Islet of Langerhans (tissue), 1 donor: ENCODE measurements around the gene IL1R2.
A peak's percentile ranks its signal among the peaks of the same experiment; 100 is the strongest.

Experiments used
- FAIRE-seq: peaks from one replicate; lab custom pipeline; 2011; peaks lifted over from hg19 to GRCh38; lab: Jason Lieb, UNC

IL1R2 gene

DNA sequence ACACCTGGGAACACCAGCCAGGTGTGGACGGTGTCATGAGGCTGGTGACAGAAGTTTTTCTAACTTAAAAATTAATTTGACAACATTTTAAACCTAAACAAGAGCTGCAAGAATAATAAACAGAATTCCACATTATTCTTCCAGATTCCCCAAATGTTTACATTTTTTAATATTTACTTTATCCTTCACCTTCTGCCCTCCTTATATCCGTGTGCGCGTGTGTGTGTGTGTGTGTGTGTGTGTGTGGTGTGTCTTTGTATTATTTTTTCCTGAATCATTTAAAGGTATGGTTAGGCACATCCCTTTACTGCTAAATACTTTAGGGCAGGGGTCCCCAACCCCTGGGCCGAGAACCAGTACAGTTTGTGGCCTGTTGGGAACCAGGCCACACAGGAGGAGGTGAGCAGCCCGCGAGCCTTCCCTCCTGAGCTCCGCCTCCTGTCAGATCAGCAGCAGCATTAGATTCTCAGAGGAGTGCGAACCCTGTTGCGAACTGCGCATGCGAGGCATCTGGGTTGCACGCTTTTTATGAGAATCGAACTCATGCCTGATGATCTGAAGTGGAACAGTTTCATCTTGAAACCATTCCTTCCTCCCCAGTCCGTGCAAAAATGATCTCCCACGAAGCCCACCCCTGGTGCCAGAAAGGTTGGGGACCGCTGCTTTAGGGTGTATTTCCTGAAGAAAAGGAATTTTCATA, 16.4 kb upstream of the IL1R2 start:
- no peak for FAIRE-seq

DNA sequence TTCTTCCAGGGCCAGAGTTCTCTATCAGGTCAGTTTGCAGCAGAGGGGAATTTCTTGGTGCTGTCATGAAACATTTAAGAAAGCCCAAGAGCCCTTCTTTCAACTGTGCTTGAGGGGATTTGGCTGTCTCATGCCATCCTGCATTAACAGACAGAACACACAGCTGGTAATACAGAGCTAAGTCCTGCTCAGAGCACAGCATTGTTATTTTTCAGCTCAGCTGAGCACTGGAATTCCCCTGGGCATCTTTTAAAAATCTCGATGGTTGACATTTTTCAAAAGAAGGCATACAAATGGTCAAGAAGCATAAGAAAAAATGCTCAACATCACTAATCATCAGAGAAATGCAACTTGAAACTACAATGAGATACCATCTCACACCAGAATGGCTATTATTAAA, 14.9 kb upstream of the IL1R2 start:
- FAIRE-seq = no peak

DNA sequence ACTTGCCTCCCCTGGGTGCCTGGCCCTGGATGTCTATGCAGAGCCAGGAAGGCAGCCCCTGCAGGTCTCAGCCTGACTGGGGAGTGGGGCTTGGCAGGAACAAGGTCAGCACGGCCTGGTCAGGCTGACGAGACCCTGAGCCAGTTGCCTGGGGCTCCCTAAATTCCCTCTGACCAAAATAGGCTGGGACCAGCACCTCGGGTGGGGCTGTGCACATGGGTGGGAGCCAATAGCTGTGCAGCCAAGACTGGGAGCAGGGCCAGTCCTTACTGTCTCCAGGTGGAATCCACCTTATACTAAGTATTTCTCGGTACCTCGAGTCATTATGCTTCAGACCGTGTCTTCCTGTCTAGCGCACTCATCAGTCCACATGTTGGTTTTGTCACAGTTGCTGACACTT, 11.4 kb upstream of the IL1R2 start:
- FAIRE-seq = no peak

DNA sequence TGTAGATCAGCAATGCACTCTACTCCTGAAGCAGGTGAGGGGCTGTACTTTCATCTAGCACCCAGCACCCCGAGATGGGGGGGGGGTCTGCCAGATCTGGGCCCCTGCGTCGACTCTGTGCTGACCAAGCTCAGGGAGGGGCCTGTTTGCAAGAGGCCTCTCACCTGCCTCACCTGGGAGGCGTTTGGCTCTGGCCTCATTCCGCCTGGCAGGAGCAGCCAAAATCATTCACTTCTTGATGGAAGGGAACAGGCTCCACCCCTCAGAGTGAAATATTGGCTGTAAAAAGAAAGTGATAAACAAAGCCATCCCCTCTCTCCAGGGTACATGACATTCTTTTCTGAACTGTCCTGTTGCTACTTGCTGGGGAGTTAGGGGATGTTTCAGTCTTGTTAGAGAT, 10.7 kb upstream of the IL1R2 start:
- no peak for FAIRE-seq

DNA sequence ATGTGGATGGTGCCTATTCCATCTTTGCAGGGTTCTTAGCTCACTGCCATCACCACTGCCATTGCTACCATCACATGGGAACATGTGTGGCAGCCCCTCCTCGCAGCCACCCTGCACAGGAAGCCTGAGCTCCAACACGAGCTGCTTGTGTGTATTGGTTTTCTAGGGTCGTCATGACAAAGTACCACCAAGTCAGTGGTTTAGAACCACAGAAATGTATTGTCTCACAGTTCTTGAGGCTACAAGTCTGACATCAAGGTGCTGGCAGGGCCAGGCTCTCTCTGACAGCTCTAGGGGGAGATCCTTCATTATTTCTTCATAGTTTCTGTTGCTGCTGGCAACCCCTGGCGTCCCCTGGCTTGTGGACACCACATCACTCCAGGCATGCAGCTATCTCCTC, 10.3 kb upstream of the IL1R2 start:
- FAIRE-seq = no peak

DNA sequence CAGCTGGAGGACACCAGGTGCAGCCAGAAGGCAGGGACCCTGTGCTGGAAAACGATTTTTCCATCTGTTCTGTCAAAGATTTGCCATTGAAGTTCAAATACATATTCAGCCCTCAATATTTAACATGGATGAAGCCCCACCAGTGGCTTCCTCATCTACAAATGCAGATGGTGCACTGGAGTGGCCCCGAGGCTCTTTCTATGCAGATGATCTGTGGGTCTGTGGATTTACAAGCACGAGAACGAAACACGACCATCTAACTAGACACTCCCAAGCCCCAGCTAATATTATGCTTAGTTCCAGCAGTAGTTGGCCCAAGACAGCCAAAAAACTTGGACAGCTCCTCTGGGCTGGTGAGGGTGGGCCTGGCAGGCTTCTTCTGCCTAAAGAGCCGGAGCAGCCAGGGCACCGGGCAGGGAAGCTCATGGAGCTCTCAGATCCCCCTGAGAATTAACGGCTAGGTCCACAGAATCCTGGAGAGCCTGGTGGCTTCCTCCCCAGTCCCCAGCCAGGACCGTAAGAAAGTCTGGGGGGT, 9.2 kb upstream of the IL1R2 start:
- FAIRE-seq = no peak

DNA sequence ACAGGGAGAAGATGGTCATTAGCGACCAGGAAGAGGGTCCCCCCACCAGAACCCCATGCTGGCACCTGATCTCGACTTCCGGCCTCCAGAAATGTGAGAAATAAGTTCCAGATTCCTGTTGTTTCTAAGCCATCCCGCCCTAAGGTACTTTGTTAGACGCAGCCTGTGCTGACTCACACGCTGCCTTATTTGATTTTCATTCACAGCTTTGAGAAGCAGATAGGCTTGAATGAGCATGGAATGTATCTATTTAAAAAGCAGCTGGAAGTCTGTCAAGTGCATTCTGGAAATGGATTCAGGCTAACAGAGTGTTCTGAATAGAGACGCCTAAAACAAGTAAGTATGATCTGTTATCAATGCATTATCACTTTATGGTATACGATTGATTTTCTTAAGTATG, 8.3 kb upstream of the IL1R2 start:
- peak; percentile 27 for FAIRE-seq

DNA sequence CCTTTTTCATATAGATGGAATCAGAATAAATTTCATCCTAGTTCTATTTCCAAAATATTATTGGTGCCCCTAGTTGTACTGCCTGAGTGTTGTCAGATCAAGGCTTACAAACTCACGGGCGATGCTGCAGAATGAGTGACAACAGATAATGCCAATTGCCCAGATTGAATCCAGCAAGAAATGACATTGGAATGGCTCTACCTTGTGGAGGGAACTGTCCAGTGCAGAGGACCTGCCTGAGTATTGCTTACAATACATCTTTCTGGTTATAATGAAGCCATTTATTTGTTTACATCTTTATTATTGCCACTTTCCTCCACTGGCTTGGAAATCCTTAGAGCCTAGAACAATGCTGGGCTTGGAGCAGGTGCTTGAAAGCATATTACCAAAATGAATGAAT, 7.8 kb upstream of the IL1R2 start:
- FAIRE-seq = no peak

DNA sequence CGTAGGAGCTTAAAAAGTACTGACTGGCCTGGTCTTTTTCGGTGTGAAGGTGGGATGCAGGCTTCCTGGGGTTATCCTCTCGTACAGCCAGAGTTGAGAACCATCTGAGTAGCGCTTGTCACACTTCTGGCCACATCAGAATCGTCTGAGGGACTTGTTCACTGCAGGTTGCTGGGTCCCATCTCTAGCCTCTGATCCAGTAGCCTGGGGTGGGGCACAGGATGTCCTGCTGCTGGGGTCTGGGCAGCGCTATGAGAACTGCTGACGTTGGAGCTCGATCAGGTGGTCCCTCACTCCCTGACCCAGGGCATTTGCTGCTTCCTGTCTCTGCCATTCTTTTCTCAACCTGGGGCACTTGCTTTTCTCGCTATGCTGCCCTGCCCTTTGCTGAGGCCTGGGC, 7.1 kb upstream of the IL1R2 start:
- FAIRE-seq = no peak

DNA sequence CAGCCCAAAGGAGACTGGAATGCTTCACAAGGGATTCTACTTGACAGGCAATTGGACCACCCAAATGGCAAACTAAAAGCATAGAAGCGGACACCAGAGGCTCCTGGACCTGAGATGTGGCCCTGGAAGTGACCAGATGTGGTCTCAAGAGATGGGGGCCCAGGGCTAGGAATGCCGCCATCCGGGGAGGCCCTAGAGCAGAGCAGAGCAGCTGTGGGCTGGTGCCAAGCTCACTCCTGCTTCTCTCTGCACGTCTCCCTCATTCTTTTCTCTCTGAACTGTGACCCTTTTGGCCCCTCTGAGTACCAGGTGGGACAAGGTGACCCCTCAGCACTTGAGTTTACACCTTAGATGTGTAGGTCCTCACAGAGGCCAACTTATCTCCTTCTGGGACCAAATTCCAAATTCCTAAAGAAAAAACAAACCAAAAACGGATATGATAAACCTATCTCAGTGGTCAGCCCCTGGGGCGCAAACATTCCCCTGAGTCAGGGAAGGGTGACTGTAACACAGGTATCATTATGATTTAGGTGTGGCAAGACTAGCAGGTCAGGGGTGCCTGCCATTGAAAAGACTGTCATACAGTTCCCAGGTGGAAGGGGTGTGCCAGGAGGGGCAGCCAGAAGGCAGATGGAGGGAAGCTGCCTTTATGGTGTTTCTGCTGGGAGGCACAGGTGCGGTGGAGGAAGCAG, 6.5 kb upstream of the IL1R2 start:
- FAIRE-seq = no peak

DNA sequence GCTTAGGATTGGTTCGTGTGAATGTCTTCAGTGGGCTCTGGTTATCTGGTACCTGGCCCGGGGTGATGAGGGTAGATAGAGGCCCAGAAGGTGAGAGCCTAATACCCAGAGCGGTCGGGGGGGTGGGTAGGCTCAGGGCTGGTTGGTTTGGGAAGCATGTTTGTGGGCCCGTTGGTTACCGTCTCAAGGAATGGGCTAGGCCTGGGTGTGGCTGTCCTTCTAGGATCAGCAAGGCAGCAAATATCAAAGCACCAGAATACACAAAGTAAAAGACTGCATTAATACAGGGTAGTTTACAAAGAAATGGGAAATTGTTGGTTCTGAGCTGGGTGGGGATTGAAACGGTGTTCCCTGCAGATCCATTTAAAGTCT, 6.0 kb upstream of the IL1R2 start:
- no peak for FAIRE-seq

DNA sequence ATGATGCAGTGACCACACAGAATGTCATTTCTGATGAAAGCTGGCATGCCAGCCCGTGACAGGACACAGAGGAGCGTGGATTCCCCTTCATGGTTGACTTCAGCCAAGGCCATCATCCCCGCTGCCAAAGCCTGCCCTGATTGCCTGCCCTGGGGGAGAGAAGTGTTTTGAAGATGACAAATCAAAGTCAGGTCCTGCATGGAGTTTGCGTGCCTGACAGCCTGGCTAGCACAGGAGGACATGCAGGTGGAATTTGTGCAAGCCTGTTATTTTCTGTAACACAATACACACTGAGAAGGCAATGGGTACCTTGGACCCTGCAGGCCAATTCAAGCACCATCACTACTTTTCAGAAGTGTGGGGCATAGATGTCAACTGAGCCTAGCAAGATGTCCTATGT, 5.4 kb upstream of the IL1R2 start:
- FAIRE-seq = no peak

DNA sequence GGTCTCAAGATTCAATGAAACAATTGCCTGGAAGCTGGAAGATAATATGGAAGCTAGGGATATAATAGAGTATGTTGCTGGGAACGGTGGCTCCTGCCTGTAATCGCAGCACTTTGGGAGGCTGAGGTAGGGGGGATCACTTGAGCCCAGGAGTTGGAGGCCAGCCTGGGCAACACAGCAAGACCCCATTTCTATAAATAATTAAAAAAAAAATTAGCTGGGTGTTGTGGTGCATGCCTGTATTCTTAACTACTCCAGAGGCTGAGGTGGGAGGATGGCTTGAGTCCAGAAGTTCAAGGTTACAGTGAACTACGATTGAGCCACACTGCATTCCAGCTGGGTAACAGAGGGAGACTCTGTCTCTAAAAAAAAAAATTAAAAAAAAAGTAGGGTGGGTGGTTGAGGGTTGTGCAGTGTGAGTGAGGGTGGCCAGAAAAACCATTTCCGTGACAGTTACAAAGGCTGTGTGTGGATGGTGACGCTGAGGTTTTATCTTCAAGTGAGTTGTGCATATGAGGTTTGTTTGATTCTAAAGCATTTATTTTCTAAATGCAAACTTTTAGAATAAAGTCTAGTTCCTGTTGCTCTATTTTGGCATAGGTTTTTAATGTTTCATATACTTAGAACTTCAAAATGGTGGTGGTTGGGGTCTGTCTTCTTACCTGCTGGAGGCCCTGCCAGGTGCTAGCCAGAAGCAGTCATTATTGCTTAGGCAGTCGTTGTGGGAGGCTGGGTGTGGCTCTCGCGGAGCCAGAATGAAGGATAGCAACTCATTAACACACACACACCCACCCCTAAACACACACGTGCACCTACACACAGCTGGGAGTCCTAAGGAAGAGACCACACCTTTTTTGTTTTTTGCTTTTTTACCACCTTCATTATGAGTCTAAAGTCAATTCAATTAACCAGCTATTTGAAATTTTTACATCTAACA, 4.7 kb upstream of the IL1R2 start:
- no peak for FAIRE-seq

DNA sequence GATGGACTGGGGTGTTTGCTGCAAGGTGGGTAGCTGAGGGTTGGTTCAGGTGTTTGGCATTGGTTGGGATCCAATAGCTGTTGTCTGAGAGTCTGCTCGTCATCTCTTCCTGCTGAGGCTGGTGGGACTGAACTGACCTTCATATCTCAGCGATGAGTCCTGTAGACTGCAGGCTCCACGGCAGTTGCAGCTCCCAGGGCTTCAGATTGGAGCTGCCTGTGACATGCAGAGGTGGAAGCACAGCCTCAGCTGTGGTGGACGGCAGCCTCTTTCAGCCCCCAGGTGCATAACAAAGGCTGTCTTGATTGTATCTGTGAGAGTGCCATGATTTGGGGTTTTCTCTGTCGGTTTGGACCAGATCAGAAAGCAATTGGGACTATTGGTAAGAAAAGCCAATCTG, 3.9 kb upstream of the IL1R2 start:
- no peak for FAIRE-seq

DNA sequence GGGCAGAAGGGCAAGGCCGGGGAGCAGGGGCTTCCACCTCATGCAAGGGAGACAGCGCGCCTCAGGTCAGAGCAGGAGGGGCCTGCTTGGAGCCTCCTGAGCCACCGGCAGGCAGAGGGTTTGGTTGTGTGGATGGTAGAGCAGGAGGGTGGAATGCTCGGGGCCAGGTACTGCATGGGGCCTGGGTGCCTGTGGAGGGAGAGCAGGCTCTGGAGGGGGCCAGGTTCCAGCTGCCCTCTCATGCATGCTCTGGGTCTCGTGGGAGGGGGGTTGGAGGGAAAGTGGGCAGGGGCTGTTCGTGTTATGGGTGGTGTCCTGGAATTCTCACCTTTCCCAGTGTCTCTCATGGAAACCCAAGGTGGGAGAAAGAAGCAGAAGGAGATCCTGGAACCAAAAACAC, 3.2 kb upstream of the IL1R2 start:
- FAIRE-seq = no peak

DNA sequence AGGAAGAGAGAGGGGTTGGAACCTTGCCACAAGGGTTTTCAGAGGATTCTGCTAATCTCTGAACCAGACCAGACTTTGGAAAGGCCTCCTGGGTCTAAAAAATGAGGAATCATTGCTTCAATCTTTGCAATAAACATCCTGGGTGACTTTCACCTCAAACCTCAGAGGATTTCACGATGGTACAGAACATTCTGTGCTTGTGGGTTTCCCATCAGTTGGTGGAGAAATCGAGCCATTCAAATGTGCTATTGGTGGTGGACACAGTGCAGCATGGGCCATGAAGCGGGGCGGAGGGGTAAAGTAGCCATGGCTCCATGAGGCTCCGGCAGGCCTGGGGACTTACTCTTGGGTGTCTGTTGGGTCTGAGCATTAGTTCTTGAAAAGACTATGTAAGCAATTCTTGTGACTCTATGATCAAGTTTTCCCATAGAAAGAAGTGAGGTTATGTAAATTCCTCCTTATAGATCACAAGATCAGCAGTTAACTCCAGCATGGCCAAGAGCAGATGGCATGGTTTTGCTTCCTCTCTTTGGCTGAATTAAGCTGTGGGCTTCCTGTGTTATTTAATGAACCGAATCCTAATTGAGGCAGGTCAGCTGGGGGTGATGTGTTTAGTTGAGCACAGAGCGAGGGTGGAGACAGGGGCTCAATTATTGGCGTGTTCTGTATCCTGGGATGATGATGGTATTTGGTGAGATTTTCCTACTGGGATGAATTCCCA, 1.9 kb upstream of the IL1R2 start:
- FAIRE-seq = no peak

DNA sequence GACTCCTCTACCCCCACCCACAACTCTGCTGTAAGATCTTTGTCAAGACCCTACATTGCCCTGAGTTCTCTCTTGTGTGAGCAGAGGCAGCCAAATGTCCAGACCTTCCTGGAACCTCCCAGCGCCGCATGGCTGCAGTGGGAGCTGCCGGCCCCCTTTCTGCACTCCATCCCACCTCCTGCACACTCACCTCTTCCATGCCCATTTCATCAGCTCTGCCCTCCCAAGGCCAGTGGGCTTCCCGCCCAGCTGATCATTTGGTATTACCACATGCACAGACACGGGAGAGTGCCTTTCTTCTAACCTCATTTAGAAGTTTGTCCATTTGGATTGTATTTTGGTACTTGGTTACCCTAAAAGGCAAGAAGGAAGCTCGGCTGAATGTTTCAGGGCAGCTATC, 2.0 kb downstream of the IL1R2 start:
- FAIRE-seq = no peak

DNA sequence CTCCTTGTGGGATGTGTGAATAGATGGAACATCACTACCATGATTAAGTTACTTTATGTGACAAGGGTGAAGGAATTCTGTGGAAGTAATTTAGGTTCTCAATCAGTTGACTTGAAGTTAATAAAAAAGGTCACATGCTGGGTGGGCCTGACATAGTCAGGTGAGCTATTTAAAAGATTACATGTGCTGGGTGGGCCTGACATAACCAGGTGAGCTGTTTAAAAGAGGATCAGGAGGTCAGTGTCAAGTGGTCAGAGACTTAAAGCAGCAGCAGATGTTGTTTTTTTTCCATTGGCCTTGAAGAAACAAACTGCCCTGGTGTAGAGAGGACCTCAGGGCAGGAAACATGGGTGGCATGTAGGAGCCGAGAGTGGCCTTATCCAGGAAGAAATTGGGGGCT, 3.3 kb downstream of the IL1R2 start:
- FAIRE-seq = no peak

DNA sequence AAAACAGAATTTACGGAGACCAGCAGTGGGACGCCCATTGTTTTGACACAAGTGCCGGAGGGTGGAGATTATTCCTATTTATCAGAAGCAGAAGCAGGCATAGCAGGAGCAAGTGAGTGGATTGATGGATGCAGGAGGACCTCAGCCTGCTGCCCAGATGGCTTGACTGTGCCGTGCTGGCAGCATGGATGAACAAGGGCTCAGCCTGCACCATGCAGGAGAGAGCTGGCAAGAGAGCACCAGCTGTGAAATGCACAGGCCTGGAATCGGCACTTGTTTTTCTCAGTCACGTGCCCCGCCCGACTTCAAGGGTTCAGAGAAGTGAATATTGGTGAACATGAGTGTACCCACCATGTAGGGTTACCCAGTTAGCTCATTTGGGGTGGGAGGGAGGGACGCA, 4.0 kb downstream of the IL1R2 start:
- no peak for FAIRE-seq

DNA sequence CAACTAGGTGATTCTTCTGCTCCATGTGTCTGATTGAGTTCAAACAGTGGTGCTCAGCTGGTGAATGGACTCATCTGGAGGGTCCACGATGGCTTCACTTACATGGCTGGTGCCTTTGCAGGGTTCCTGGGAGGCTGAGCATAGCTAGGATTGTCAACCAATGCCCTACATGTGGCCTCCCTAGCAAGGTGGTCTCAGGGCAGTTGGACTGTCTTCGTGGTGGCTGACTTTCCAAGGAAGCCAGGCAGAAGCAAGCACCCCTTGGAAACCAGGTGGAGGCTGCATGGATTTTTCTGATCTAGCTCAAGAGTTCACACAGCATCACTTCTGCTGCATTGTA, 6.8 kb downstream of the IL1R2 start:
- no peak for FAIRE-seq

DNA sequence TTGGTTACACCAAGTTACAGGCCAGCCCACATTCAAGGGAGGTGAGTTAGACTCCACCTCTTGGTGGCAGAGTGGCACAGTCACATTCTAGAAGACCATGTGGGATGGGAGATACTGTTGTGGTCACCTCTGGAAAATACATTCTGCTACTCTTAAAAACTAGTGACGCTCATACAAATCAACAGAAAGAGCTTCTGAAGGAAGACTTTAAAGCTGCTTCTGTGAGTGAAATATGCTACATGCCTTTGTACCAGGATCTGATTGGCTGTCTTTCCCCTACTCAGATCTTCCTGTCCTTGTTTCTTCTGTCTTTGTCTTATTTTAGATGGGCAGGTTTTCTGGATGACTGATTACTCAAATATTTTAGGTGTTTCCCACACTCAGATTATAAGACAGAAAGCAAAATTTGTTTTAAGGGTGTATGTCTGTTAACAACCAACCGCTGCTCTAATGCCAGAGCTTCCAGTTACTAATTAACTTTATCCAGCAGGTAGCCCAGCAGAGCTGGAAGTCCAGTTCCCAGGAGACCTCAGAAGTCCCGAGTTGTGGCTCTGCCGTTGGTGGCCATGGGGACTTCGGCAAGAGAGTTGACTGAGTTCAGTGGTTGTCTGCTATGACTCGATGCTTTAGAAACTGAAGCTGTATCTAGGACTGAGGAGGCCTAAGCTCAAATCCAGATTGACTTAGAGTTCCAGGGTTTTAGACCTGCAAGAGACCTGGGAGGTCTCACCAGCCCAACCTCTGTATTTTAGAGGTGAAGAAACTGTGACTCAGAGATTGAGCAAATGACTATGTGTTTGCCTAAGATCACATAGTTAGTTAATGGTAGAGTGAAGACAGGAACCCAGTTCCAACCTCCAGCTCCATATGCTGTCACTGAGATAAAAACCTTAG, 7.4 kb downstream of the IL1R2 start:
- no peak for FAIRE-seq

DNA sequence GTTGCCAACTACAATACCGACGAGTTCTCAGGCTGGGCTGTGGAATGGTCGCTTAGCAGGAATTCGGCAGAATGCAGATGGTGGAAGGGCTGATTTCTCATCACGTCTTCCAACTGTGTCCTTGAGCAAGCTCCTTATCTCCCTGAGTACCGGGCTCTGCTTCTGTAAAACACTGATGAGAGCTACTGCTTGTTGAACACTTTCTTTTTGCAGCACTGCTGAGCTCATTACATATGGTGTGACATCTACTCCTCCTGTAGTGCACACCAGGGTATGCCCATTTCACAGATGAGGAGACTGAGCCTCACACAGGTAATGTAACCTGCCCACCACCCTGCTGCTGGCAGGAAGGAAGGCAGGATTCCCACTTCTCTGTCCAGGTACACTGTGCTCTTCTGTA, 8.3 kb downstream of the IL1R2 start:
- FAIRE-seq = no peak
